Activated CD4-positive, alpha-beta T cell treated with anti-CD3 and anti-CD28 coated beads, Interleukin-2, Interleukin-6, amounts not matched to agents 100 ng/mL and 50 ng/mL, durations not matched to agents 16 hours and 8 hours (primary cell): Measurements from ENCODE around the gene RAD51B.

Experiments
- DNase-seq: peaks from one replicate; pipeline ENCODE4 v3.0.0-alpha.2; 2020

The RAD51B gene

DNA sequence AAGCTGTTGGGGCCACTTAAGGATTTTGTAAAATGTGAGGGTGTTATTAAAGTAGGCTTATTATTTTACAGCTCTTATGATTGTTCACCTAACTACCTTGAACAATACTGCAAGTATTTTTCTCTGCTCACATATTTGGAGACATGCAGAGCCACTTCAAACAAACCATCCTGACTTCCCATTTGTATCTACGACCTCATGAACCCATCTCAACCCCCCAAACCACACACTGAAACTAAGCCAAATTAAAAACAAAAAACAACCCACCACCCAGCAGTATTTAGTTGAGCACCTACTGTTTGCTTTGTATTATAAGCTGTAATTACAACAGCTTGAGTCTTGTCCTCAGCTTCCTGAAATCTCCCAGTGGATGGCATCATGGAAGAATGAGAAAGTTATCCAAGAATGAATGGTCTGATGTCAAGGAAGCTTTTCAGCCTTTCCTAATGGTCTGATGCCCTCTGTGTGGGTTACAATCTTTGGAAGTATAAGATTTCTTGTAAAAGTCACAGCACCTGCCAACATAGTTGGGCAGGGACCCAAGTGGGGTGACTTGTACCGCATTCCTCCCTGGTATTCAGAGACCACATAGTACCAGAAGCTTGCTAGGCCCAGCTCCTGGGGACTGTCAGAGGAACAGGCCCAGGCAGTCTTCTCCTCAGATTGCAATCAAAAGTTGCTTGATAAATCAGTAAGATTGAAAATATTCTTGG lies 556.6 kb downstream of the RAD51B start:
- DNase-seq = no peak

DNA sequence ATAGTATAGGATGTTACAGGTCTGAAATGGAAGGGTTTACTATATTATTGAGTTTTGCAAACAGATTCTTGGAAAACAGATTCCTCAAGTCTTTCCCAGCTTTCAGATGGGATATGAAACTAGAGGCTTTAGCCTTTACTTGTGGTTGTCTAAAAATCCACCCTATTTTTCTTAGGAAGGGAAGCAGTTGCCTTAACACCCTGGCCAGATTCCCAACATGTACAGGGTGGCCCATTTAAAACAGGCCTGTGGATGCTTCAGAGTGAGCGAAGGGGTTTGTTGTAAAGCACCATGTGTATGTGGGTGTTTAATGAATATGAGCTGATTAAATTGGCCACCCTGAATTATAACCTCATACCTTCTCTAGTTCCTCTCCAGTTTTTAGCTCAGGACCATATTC lies 557.4 kb downstream of the RAD51B start:
- DNase-seq = no peak

DNA sequence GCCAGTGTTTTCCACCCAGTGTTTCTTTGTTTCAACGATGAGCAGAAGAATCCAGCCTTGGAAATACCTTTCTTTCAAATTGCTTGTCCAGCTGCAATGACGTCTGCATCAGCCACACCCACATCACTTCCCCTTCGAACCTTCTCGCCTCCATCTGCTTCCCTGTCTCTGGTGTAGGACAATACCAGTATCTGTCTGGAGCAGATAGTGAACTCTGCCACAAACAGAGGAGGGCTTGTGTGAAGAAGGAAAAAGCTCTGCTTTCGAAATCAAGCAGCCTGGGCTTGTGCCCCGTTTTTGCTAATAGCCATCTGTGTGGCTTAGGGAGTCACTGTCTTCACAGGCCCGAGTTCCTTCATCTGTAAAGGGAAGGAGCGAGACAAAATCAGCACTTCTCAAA lies 557.9 kb downstream of the RAD51B start:
- no peak for DNase-seq

DNA sequence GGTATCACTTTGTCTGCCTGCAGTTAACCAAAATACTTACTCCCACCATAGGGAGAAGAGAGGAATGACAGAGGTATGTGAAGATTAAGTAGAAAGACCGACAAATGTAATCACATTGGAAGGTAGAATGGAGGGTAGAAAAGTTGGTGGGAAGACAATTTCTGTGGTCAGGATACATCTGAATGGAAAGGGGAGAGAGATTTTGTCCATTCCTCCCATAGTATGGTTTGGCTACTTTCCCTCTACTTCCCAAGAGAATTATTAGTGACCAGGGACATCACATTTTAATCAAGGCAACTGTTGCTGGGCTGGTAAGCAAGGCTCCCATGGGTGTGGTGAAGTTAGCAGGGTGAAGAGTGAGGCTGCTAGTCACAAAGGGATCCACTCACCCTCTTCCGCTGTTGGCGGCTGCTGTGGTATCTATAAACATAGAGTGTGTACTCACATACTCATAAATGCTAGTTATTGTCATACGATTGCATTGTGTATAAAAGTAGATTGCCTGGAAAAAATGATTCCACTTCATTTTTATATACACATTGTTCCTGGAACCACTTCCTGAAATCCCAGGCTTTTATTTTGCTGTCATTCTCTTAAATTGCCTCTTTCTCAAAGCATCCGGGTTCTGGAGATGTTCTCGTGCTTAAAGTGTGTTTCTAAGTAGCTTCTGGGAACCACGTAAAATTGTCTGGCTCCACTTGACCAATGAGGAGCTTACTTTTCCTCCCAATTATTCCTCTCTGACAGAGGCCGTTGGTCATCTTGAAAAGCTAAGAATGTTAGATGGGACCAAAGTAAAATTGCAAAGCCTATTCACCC lies 560.1 kb downstream of the RAD51B start:
- peak; percentile 17 for DNase-seq

DNA sequence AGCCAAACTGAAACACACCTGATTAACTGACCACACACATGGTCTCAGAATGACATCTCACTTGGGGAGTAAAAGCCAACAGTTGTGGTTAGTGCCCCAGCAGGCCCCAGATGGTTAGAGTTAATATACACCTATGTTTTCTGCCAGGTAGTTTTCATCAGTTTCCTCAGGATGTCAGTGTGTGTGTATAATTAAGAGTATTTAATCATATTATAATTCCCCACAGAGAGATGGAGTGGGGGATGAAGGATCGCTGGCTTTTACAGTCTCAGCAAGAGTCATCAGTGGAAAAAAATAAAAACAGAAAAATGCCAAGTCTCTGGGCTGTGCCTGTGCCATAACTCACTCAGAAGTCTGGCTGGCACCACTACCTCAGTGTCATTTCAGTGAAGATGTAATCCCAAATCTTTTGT lies 560.8 kb downstream of the RAD51B start:
- no peak for DNase-seq

DNA sequence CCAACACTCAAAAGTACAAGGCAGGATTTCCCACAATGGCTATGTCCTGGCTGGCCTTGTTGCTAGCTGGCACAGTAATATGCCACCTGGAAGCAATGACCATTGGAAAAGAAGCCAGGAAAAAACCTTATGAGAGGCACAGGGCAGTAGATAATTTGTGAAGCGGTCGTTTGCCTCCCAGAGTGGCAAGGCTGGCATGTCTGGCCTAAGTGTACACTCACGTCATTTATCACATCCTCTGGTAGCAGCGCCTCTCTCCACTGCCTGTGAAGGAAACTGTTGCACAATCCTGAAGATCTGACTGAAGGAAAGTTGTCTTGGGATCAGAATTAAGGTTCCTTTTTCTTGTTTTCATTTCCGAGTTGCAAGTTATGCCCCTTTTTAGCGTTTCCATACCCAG lies 564.8 kb downstream of the RAD51B start:
- no peak for DNase-seq

DNA sequence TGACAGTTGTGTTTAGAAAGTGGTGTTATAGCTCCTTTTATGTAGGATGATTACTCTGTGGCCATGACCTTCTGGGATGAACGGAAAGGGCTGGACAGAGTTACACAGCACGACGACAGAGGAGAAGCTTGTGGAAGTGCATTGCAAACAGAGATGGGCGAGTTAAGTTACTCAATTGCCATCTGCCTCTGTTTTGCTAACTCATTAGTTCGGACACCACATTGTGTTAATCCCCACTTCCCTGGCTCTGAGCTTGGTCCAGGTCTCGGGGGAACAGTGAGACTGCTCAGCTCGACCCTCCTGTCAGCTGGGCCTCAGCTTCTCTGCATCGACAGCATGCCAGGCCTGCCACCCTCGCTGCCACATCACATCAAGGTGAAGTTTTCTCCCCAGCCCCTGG lies 565.3 kb downstream of the RAD51B start:
- DNase-seq = no peak

DNA sequence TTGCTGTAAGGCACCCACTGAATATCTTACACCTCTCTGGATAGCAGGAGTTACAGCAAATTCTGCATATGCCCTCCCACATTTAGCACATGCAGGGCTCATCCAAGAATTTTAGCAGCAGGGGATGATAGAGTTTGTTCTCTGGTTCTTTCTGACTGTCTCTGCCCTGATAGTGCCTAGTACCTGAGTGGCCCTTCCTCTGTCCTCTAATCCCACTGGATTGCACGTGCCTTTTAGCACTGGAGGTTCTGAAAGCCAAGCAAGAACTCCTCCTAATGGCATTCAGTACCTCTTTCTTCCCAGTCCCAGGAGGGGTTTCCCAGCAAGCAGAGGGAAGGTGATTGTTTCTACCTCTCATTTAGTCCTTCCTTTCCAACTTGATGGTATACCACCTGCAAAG lies 566.9 kb downstream of the RAD51B start:
- DNase-seq = no peak

DNA sequence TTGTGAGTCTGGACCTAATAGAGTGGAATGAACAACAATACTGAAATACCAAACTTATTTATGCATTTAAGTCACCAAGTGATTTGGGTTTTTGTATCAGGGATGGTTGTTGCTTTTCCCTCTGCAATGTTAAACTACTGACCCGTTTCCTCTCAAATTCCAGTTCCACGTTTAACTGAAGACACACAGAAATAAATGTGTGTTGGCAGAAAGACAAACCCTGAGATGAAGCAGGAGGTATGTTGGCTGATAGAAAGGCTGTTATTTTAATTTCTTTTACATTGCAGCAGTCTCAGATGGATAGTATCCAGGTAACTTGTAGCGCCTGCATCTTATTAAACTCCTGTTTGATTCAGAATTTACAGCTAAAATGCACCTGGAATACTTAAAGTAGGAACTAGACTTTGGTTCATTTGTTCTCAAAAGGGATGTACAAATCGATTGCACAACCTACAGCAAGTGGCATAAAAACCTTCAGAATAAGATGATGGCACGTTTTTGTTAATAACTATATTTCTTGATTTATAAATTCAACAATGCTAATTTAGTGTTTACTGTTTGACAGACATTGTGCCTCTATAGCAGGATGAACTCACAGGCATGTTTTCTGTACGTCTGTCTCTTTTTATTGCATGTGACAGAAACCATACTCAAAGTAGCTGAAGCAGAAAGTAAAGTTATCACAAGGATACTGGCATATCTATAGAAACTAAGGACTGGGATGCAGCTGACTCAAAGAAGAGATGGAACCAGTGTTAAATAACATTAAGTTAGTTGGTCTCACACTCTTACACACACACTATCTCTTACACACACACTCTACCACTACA lies 567.6 kb downstream of the RAD51B start:
- no peak for DNase-seq

DNA sequence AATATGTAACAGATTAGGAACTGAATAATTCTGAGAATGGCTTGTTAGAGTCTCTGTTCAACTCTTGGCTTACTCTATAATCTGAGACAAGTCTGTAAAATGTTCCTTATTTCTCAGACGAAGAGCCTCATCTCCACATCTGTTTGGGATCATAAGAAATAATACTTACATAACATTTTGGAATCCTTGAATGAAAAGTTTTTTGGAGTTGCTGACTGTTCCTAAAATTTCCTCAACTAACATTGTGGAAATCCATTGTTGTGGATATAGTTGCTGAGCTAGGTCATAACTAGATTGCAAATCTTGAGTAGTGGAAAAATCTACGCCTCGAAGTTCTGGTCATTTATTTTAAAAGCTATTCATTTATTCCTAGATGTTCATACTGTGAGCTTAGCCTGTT lies 570.4 kb downstream of the RAD51B start:
- DNase-seq = no peak

DNA sequence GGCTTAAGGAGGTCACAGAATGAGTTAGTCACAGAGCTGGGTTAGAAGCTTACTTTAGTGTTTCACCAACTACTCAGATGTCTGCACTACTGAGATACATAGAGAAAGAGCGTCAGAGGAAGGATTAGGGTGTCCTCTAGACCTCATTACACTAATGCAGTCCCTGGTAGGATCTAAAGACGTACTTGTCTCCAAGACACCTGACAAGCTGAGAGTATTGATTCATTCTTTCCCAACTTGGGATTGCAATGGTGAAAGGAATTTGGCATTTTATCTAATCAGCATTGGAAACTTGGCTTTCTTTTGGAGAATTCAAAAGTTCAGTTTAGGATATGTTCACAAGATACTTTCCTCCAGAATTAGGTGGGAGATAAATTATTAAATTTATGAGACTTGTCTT lies 571.2 kb downstream of the RAD51B start:
- DNase-seq = no peak

DNA sequence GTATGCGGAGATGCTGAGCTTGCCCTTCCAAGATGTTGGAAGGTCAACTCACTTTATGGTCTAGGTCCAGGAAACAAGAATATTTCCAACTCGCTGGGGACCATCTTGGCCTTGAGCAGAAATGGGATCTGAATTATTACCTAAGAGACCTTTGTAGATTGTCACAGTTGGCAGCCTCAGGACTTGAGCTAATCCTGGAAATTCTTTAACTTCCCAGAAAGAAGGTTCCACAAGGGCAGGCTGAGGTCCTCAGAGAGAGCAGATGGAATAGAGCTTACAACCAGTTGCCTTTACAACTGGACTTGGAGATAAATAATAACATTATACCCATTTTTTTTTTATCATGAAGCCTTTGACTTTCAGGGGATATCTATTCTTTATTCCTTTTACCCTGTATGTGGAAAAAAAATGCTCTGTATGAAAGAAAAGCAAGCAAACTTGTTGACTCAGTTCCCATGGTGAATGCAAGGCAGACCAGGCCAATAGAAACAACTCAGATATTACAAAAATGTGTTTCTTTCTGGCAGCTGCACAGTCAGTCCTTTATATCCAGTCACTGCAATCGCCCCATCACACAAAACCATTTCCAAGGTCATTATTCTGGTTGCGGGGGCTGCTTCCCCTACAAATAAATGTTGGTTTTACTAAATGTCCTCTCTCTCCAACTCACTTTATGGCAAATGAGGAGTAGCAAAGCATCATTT lies 571.9 kb downstream of the RAD51B start:
- no peak for DNase-seq

DNA sequence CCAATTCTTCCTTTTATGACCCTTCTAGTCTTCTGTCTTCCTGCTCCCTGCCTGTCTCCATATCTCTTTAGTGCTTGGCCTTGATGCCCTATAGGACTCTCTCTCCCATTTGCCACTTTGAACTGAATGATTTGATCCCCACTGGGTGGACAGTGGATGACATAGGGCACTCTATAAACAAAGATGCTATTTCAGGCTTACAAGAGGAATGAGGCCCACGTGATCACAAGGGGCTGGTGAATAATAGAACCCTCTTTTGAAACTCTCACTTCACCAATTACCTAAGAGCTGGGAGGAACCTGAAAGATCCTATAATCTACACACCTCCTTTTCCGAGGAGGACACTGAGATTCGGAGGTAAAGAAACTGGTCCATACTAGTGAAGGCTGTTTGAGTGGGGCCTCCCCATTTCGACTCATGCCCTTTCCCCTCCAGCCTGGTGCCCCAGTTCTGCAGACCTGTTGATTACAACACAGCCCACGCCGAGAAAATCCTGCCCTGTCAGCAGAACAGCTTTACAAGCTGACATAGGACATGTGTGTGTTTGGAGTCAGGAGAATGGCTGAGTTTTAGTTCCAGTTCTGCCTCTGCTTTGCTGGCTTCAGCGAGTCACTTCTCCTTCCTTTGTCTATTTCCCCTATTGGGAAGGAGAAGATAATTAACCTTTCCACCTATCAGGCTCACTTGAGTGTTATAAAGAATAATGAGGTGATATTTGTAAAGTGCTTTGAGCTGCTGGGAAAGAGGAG lies 573.0 kb downstream of the RAD51B start:
- DNase-seq = no peak

DNA sequence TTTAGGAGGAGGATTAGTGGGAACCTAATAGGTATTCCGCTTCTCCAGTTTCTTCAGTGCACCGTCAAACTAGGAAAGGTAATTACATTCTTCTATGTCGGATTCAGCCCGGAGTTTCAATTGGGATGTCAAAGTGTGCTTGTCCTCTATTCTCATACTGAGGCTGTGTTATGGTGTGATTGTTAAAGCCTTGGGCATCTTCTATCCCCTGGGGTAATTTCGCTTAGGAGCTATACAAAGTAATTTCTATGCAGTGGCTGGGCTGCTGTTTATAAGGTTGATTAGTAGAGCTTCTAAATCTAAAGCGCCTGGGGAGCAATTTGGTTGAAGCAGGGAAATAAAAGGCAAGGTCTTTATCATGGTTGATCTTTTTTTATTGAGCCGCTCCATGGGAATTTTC lies 573.7 kb downstream of the RAD51B start:
- no peak for DNase-seq

DNA sequence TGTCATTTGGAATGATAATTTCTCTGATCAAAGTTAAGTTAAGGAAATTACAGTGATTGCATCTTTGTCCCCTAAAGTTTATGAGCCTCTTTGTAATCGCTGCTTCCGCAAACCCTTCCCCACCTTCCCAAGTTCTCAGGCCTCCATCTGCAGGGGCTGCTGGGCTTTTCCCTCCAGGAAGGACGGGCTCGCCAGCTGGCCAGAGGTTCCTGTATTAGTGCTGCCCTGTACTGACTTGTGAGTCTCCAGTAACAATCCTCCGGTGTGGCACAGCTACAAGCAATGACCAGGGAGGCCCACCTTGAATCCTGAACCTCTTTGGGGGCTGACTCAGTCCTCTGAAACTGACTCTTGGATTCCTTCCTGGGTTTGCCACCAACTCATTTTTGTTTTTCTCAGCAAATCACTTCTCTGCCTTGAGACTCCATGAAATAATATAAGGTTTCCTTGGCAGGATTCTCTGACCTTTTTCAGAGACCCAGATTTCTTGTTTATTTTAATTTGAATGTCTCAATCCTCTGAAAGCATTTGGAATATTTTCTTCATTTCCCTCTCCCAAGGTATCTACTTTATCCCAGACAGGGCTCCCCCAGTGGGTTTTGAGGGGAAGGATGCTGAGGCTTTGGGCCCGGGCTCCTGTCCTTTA lies 574.7 kb downstream of the RAD51B start:
- no peak for DNase-seq

DNA sequence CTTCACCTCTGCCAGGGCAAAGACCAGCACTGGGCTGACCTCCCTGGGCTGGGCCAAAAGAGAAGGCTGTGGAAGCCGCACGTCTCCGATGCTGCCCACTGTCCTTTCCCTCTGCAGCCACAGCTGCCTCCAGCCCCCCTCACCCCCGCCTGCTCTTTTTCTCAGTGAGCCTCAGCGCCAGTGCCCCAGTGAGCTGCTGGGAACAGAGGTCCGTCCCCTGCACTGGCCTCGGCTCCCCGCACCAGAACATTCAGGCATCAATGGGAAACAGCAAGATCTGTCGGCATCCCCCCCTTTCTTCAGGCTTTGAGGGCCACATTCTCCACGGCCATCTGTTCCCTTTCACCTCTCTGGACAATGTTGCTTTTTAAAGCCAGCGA lies 575.2 kb downstream of the RAD51B start:
- no peak for DNase-seq

DNA sequence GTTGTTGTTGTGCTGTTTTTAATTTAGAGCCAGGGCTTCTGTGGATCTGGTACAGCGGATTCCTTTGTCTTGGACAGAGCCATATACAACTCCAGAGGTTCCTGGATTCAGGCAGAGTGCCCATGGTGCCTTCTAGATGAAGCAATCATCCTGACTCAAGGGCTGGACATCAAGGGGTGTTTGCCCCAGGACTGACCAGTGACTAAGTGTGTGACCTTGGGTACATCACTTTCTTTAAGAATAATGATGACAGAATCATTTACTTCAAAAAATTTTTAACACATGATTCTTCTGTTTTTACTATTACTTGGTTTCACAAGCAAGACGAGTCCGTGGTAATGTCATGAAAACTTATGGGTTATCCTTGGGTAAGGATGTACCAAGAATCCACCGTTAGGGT lies 576.0 kb downstream of the RAD51B start:
- no peak for DNase-seq

DNA sequence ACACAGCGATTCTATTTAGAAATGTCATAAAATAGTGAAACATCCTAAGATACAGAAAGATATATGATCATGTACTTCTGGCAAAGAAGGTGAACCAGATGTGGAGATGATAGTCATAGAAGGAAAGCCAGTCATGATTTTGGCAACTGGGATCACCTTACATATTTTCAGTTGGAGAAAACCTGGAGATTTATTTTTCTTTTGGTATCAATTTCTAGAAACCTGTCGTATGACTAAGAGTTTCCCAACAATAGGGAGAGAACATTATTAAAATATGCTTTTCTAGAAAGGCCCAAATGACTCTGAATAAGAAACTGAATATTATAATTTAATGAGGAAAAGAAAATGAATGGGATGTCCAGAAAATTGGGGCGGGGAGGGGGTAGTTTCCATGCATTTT lies 576.9 kb downstream of the RAD51B start:
- DNase-seq = no peak

DNA sequence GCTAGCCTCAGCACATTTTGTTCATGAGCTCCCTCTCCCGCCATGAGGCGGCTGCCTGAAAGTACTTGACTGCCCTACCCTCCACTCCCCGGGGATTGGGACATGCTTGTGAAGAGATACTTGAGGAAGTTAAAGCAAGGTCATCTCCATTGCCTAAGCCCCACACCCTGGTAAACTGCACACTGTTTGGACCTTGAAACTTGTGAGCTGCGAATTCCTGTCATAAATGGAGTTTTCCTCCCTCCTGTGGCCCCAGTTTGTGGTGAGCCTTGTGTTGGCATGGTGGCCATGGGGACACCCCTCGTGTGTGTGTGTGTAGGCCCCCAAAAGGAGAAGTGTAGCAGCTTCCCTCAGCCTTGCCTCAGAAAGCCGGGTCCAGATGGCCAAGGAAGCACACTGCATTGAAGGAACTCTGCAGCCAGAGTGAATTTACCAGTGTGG lies 577.8 kb downstream of the RAD51B start:
- DNase-seq = no peak

DNA sequence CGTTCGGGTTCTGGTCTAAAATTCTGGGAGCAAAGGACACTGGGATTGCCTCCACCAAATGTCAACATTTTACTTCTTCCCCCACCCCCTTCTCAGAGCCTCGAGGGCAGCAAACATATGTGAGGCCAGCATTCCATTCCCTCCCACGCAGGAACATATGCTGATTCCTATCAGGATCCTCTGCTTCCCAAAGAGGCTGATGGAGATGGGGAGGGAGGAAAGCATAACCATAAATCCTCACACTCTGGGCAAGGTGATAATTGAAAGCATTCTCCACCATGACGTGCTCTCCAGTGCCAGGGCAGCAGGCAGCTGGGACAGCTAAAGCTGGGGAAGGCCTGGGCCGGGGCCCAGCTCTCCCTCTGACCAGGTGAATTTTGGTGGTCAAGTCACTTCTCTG lies 578.2 kb downstream of the RAD51B start:
- DNase-seq = no peak

DNA sequence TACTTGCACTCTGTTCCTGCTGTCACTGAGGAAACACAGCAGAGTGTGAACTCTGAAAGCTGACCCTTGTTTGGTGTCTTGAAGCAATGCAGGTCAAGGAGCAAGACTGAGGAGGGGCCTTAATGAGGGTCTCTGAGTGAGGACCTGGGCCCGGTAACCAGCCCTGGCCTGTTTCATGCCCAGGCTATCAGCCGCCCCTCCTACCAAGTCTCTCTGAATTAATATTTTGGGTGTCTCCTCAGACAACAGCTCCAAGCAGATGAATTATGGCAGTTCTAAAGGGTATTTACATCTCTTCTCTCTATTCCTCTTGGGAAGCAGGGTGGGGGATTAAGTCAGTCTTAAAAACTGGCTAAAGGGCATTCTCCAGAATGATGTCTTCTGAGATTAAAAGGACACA lies 578.8 kb downstream of the RAD51B start:
- no peak for DNase-seq

DNA sequence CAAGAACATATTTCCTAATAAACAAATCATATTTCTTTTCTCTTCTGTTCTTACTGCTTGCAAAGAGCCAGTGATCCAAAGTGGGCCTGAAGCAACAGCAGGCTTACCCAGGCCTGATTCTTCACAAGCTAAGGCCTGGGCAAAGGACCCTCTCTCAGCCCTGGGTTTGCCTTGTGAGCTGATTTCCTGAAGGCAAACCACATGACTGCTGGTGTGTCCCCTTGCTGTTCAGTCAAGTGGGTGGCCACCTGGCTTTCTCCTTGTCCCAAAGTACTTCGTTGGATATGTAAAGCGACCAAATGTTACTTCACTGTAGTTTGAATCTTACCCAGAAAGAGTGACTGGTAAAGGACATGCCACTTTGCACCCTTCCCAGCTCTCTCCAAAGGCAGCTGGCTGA lies 580.4 kb downstream of the RAD51B start:
- no peak for DNase-seq
